ENCODE measurements around the gene MAN1C1. TPM values are rescaled to one million over a fixed set of nuclear protein-coding genes. Genes with fewer than 3 reads are reported as not detected.

MAN1C1 gene
- total RNA-seq, 2 donors from 2014 or later: 8.8 to 15.3 TPM

DNA sequence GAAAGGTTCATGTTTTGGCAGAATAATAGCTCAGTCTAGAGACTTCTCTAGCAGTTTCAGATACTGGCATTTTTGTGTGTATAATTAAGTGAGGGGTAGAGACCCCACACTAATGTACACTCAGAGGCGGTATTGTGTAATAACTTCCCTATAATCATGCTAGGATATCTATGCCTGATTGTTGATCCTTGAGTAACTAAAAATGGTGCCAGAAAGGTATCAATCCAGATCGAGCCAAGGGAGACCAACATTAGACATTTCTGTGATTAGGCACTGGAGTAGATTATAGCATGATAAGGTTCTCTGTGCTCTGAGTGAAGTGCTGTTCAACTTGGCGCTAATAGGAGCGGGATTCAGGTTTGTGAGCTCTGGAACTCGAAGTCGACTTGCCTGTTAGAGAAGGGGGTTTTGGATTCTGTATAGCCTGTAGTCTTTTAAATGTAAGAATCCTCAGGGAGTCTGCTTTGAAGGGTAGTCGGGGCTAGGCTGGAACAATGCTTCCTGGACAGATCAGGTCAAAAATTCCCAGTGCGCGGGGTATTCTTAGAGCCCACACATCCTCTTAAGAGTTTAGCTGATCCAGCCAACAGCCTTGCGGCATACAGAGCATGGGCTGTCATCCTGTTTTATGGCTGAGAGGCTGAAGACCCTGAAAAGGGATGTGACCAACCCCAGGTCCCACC lies 24.2 kb downstream of the MAN1C1 start:
- Mint-ChIP-seq H3K9me3 (peaks cover 0 to 5% of the 10 kb centered on the region in 2 donors), H3K36me3 (peaks cover 5 to 39% of the 10 kb centered on the region in 2 donors), H3K27ac (peak overlapping the region; percentile 31 to 64)
- DNase-seq (ENCODE audit: low spot score in 2 of 2): no peak
- no peak for ATAC-seq

DNA sequence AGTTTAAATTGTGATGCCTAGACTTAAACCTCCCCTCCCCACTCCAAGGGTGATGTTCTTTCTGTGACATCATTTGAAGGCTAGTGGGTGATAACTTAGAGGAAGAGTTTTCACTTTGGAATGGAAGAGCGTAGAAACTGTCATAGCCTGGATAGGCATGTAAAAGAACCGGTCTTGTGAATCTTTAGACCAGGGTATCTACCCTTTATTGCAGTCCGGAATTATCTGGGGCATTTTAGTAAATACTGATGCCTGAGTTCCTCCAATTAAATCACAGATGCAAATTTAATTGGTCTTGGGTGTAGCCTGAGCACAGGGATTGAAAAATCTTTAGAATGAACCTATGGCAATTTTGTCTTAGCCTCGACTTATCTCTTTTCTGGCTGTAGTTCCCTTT lies 24.7 kb downstream of the MAN1C1 start:
- DNase-seq (ENCODE audit: low spot score in 2 of 2) (no peak), ATAC-seq (no peak)
- Mint-ChIP-seq H3K9me3 (peaks cover 0 to 5% of the 10 kb centered on the region in 2 donors), H3K27ac (peak overlapping the region in 1 of 2 donors; percentile 64), H3K36me3 (peaks cover 5 to 34% of the 10 kb centered on the region in 2 donors)

DNA sequence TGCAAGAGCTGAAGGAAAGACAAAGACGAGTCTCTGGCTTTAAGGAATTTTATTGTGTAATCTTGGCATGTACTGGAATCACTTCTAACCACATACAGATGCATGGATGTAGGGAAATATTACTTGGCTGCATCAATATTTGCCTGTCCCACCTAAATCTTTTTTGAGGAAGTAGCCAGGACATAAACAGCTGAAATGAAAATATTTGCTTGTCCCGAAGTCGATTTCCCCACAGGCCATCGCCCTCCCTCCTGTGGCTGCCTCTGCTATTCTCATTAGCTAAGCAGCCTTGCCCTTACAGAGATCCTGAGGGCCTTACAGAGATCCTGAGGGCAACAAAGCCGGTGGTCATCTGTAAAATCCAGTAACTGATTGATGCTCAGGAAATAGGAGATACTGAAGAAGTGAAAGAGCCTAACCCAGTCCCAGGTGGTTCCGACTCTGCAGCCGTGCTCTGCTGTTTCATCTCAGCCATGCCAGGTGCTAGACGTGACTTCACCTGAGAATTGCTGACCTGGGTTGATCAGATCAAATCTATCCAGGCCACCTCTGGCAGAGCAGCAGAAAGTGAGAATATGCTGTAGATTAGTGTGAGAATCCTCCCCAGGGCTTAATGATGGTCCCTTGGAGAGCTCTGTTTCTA lies 25.5 kb downstream of the MAN1C1 start:
- ATAC-seq (peak; percentile 28 to 53), DNase-seq (ENCODE audit: low spot score in 2 of 2) (no peak)
- Mint-ChIP-seq H3K36me3 (peaks cover 5 to 31% of the 10 kb centered on the region in 2 donors), H3K27ac (peak overlapping the region in 1 of 2 donors; percentile 64), H3K9me3 (peaks cover 0 to 5% of the 10 kb centered on the region in 2 donors)

DNA sequence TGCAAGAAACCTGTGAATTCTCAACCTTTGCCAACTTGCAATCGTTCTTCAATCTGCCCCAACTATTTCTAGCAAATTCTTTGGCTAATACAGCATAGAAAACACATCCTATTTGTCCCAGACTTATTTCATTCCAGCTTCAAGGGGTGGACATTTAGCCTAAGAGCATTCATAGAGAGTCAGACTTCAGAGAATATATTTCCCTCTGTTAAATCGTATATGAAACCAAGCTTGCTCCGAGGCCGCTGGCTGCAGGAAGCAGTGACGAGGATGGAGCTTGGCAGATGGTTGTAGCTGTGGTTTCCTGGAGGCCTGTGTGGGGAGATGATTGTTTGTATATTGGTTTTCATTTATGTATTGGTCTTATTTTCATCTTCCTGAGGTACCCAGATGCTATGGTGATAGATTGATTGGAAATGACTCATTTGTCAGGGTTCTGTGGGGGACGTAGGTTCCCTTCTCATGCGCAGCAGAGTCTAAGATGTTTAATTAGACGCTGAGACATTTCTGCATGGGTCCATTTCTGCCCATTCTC lies 26.1 kb downstream of the MAN1C1 start:
- Mint-ChIP-seq H3K36me3 (peaks cover 5 to 27% of the 10 kb centered on the region in 2 donors), H3K9me3 (peaks cover 0 to 5% of the 10 kb centered on the region in 2 donors), H3K27ac (peak overlapping the region; percentile 58 to 64)
- peak; percentile 95 to 97 for ATAC-seq
- DNase-seq (ENCODE audit: low spot score in 2 of 2): peak; percentile 68 to 71

DNA sequence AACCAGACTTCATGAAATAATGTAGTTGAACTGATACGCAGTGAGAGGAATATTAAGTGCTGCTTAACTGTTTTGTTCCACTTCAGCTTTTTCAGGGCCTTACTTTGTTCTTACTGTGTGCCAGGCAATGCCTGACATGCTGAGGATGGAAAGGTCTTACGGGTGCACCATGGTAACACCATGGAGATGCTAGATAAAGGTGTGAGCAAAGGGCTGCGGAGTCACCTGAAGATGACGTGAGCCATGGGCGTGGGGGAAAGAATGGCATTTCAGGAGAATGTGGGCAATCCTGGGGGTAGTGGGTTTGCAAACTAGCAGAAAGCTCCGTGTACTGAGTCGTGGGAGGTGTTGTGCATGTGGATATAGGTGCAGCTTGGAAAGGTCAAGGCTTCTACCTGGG lies 27.3 kb downstream of the MAN1C1 start:
- Mint-ChIP-seq H3K27ac (no peak overlapping the region), H3K9me3 (peaks cover 0 to 2% of the 10 kb centered on the region in 2 donors), H3K36me3 (peaks cover 5 to 15% of the 10 kb centered on the region in 2 donors)
- peak in 1 of 2 donors; percentile 41 for DNase-seq (ENCODE audit: low spot score in 2 of 2)
- ATAC-seq: no peak

DNA sequence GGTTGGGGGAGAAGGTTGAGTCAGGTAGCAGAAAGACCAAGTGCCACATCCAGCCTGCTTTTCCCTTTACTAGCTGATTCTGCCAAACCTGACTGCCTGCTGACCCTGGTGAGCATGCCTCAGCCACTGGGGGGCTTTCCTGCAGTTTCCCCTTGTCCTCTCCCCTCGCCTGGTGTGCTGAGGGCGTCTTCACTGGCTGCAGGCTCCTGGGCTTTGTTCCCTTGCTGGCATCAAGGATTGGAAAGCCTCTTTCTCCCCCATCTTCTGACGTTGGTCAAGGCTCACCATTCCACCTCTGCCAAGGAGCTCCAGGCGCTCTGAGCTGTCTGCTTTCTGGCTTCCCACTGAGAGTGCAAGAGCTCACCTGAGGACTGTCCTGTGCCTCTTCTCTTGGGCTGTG lies 28.4 kb downstream of the MAN1C1 start:
- no peak overlapping the region for H3K27ac Mint-ChIP-seq
- DNase-seq (ENCODE audit: low spot score in 2 of 2): no peak
- no peaks in the 10 kb centered on the region for H3K9me3 Mint-ChIP-seq
- H3K36me3 Mint-ChIP-seq: peaks cover 5 to 9% of the 10 kb centered on the region in 2 donors
- no peak for ATAC-seq

DNA sequence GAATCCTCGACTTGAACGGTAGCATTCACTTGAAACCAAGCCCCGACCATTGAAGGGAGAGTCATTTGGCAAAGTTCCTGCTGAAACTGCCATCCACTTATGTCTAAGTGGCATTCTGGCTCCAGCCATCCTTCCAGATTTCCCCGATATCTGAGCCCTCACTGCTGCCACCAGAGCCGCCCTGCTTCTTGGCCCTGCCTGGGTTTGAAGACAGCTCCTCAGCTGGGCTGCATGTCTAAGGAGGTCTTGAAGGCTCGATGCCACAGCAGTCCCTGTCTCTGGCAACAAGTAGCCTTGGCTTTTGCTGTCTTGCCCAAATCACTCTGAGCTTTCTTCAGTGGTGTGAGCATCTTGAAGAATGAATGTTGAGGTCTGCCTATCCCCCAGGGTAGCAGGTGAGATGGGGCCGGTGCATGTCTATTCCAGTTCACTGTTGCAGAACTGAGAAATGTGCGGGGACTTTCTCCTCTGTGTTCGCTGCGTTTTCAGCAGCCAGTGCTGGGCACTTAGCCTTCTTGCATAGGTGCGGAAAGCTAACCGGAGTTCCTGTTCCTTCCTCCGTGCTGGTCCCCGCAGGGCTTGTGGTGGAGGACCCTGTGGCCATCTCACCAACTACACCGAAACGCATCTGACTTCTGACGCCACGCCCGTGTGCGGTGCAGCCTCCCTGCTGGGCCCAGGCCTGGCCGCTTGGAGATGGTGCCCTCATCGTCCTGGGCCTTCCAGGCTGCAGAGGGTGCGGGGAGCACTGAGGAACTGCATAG lies 29.2 kb downstream of the MAN1C1 start:
- no peak for ATAC-seq
- peaks cover 5 to 9% of the 10 kb centered on the region in 2 donors for H3K36me3 Mint-ChIP-seq

DNA sequence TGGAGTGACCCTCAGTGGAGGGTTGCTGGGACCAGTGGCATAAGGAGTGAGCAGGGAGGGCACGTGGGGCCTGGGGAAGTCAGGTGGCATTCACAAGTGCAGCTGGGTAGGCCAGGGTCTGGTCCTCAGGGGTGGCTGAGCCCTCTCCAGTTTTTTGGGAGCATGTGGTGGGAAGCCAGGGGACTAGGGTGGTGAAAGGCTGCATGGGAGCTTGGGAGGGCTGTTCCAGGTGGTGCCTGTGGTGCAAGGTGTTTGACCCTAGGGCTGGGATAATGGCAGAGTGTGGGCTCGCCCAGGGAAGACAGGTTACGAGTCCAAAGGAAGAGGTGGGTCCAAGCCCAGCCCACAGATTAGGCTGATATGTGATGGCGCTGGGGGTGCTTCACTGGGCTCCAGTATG lies 30.5 kb downstream of the MAN1C1 start:
- DNase-seq (ENCODE audit: low spot score in 2 of 2) (peak in 1 of 2 donors; percentile 31), ATAC-seq (no peak)
- no peaks in the 10 kb centered on the region for H3K9me3 Mint-ChIP-seq
- H3K27ac Mint-ChIP-seq: peak overlapping the region in 1 of 2 donors; percentile 58
- peaks cover 5 to 9% of the 10 kb centered on the region in 2 donors for H3K36me3 Mint-ChIP-seq

More for the DNA sequence above, 29.2 kb downstream of the MAN1C1 start:
- Mint-ChIP-seq H3K9me3 (no peaks in the 10 kb centered on the region), H3K27ac (no peak overlapping the region)
- no peak for DNase-seq (ENCODE audit: low spot score in 2 of 2)

DNA sequence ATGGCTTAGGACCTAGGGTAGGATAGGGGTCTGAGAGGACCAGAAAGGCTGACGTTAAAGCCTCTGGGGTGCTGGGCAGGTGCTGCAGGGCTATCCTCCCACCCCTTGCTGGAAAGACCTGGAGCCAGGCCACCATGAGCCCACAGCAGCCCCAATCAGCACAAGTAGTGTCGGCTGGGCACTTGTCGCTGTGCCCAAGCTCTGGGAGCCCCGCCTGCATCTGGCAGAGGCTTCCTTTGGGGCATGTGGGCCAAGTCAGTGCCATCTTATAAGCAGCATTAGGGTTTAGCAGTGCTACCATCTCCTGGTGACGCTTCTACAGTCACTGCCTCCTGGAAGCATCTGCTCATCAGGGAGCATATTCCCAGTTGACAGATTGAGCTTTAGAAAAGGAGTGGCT lies 31.3 kb downstream of the MAN1C1 start:
- peak in 1 of 2 donors; percentile 31 for DNase-seq (ENCODE audit: low spot score in 2 of 2)
- Mint-ChIP-seq H3K36me3 (peaks cover 5 to 9% of the 10 kb centered on the region in 2 donors), H3K9me3 (no peaks in the 10 kb centered on the region), H3K27ac (no peak overlapping the region)
- ATAC-seq: no peak

DNA sequence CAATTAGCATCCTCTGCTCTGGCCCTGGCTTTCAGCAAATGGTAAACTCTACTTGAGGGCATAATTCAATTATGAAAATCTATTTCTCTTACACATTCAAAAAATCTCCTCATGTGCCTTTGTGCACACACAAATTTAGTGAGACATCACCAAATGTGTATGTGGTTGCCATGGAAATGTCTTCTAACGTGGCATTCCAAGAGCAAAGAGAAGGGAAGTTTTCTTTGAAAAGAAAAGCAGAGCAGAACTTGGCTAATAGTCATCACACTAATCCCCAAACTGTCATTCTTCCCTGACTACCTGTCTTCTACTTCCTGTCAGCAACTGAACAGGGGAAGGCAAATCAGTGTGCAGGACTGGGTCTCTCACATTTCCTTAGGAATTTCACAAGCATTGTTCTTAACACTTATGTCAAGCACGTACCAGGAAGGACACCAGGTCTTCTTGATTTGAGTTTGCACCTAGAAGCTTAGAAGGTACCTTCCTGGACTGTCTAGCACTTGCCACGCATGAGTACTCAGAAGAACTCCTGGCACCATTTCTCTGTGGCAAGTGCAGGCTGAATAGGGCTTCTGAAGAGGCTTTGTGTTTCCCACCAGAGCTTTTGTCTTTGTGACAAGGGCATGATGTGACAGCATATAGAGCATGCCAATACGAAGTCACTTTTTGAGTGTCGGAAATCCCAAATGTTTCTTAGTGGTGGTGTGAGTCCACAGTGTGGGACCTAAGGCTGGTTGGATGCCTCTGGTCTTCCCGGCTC lies 32.3 kb downstream of the MAN1C1 start:
- DNase-seq (ENCODE audit: low spot score in 2 of 2): peak in 1 of 2 donors; percentile 37
- Mint-ChIP-seq H3K27ac (no peak overlapping the region), H3K9me3 (no peaks in the 10 kb centered on the region), H3K36me3 (peaks cover 5 to 7% of the 10 kb centered on the region in 2 donors)
- ATAC-seq: peak; percentile 47 to 53

DNA sequence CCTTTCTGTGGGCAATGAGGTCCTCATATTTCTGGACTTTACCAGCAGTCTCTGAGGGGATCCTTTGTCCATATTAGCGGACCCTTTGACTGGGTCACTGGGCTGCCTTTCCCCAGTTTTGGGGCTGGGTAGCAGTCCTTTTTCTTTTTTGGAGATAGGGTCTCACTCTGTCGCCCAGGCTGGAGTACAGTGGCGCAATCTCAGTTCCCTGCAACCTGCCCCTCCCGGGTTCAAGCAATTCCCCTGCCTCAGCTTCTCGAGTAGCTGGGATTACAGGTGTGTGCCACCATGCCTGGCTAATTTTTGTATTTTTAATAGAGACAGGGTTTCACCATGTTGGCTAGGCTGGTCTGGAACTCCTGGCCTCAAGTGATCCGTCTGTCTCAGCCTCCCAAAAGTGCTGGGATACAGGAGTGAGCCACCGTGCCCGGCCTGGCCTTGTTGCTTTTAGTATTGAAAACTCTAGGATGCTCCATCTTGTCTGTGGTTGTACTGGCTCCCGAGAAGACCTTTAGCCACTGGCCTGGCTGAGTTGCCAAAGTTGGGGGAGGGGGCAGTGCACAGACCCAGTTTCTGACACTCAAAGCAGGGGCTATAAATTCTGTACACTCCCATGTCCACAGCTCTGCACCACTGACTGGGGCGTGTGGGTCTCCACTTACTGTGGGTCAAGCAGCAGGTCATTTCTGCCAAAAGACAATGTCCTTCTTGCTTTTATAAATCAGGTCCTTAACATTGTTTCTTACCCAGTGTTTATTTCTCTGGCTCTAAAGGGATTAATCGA lies 33.1 kb downstream of the MAN1C1 start:
- no peak for DNase-seq (ENCODE audit: low spot score in 2 of 2)
- Mint-ChIP-seq H3K27ac (no peak overlapping the region), H3K9me3 (no peaks in the 10 kb centered on the region), H3K36me3 (peaks cover 0 to 5% of the 10 kb centered on the region in 2 donors)
- ATAC-seq: no peak

DNA sequence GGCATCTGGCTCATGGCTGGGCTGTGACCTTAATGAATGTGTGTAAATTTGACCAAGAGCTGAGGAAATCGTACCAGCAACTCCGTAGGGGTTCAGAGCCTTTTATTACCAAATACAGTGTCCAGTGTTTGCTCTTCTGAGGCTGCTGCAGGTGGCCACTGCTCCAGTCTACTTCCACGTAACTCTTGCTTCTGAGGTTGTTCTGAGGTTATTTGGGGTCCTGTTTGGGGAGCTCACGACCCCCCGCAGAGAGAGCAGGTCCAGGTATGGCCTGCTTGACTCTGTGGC lies 33.6 kb downstream of the MAN1C1 start:
- Mint-ChIP-seq H3K9me3 (no peaks in the 10 kb centered on the region), H3K36me3 (peaks cover 0 to 4% of the 10 kb centered on the region in 2 donors), H3K27ac (peak overlapping the region in 1 of 2 donors; percentile 29)
- no peak for DNase-seq (ENCODE audit: low spot score in 2 of 2)
- no peak for ATAC-seq

DNA sequence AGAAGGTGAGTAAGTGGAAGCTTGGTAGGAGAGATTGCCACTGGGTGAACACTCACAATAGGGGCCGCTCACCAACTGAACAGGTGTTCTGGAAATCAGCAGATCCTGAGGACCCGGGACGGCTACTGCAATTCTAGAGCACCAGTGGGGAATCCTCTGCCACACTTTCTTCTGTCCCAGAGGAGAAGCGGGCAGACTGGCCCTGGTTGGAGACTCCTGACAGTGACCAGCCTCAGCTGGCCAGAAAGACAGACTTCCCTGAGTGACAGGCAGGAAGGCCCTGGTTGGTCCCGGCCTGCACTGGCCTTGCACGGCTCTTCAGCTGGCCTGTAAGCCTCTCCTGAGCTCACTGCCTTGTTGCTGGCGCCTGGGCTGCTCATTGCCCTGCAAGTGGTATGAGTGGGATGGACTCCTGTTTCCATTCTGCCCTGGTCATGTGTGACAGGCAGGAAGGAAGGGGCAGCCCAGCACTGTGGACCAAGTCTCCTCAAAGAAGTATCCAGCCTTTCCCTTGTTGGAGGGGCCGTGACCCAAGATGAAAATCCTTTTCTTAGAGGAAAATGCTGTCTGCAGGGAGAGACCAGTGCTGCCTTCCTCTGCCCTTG lies 34.5 kb downstream of the MAN1C1 start:
- Mint-ChIP-seq H3K27ac (no peak overlapping the region), H3K36me3 (no peaks in the 10 kb centered on the region), H3K9me3 (no peaks in the 10 kb centered on the region)
- no peak for ATAC-seq
- no peak for DNase-seq (ENCODE audit: low spot score in 2 of 2)

DNA sequence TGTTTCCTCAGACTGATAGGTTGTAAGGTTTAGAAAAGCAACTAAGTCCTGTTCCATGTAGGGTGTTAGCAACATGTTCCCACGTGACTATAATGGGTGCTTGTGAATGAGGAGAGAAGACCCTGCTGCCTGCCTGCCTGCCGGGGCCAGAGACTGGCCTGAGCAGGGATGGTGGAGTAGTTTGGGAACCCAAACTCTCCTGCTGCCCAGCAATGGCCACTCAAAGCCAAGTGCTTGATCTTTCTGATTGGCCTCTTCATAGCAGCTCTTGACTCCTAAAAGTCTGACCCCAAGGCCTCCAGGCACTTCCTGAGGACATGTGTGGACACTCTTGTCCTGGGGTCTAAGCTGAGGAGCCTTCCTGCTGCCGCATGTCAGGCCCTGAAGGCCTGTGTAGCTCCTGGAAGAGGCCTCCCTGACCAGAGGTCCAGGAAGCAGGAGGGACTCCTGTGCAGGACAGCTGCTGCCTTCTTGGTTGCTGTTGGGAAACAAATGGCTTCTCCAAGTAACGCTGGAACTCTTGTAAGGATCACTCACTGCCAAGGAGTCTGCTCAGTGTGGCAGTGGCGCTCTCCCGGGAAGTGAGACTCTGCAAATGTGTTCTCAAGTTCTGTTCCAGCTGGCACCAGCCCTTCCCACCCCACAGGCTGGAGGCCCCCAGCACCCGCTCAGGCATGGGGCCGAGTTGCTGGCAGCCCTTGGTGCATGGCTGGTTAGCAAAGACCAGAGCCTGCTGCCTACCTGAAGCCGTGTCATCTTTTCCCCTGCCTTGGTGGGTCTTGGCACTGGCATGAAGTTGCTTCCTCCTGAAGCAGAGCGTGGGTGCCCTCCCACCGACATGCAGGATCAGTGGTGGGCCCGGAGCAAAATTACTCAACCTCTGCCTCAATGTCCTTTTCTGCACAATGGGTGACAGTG lies 35.5 kb downstream of the MAN1C1 start:
- Mint-ChIP-seq H3K9me3 (no peaks in the 10 kb centered on the region), H3K36me3 (no peaks in the 10 kb centered on the region)
- ATAC-seq: no peak

More for the DNA sequence above, 35.5 kb downstream of the MAN1C1 start:
- peak overlapping the region in 1 of 2 donors; percentile 44 for H3K27ac Mint-ChIP-seq
- DNase-seq (ENCODE audit: low spot score in 2 of 2): no peak

Data from activated naive CD4-positive, alpha-beta T cell treated with anti-CD3 and anti-CD28 coated beads, Interleukin-2, amount 50 U/mL, for 72 hours (primary cell).